ENCODE measurements around the gene ZNF524.

ZNF524 gene

DNA sequence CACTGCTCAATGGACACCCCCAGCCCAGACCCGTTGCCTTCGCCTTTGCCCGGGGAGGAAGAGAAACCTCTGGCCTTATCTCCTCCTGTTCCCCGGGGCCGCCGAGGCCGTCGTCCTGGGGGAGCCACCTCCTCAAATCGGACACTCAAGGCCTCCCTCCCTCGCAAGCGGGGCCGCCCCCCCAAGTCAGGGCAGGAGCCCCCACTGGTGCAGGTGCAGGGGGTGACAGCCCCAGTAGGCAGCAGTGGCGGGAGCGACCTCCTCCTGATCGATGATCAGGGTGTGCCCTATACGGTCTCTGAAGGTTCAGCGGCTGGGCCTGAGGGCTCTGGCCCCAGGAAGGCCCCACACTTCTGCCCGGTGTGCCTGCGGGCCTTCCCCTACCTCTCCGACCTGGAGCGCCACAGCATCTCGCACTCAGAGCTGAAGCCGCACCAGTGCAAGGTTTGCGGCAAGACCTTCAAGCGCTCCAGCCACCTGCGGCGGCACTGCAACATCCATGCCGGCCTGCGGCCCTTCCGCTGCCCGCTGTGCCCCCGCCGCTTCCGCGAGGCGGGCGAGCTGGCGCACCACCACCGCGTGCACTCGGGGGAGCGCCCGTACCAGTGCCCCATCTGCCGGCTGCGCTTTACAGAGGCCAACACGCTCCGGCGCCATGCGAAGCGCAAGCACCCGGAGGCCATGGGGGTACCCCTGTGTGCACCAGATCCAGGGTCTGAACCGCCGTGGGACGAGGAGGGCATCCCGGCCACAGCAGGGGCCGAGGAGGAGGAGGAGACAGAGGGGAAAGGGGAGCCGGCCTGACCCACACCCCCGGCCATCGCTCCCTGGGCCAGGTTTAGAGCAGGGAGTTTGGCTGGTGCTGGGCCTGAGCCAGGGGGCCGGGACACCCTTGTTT lies 2.3 kb downstream of the ZNF524 start:
- DNase-seq (ENCODE audit: low read depth): no peak

DNA sequence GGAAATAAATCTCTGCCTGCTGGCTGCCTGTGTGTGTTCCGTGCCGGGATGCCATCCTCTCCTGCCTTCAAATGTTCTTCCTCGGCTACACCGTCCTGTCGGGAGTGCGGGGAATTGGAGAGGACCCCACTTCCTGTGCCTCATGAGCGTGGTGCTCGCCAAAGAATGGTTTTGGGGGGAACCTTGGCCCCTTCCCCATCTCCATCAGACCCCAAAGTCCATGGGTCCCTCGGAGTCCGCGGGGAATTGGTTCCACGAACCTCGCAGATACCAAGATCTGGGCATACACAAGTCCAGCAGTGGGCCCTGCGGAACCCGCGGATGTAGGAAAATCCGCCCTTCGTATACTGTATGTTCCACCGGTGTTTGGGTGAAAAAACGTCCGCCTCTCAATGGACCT lies 3.0 kb downstream of the ZNF524 start:
- no peak for DNase-seq (ENCODE audit: low read depth)

DNA sequence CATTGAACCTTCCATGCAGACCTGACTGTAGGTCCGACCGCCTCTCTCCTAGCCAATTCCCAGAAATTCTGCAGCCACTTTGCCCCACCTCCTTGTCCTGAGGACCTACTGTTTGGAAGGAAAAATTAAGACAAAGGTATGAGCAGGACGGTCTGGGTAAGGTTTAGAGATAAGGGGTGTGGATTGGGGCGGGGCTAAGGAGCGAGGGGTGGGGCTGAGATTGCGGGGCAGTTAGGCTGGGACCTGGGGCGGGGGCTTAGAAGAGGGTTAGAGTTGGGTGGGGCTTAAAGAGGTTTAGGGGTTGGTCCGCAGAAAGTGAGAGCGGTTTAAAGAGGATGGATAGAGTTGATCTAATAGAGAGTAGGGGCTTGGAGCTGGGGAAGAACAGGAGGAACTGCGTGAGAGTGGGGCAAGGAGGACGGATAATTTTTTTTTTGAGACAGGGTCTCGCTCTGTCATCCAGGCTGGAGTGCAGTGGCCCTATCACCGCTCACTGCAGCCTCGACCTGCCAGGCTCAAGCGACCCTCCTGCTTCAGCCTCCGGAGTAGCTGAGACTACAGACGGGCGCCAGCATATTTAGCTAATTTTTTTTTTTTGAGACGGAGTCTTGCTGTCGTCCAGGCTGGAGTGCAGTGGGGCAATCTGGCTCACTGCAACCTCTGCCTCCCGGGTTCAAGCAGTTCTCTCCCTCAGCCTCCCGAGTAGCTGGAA lies 3.6 kb downstream of the ZNF524 start:
- no peak for DNase-seq (ENCODE audit: low read depth)

DNA sequence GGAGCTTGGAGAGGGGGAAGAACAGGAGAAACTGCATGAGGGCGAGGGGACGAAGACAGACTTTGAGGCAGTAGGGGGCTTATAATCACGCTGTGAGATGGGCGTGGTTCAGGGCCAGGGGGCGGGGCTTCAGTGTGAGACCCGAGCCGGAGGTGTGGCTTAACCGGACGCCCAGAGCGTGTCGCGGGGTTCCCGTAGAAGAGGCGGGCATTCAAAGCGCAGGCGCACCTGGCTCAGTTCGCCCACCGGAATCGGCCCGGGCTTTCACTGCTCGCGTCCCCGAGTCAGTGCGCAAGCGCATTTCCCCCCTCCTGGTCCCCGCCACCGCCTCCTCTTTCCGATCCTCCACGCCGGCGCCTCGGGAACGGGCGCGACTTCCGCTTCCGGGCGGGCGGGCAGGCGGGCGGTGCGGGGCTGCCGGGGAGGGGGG lies 5.1 kb downstream of the ZNF524 start:
- DNase-seq (ENCODE audit: low read depth): peak; percentile 98

DNA sequence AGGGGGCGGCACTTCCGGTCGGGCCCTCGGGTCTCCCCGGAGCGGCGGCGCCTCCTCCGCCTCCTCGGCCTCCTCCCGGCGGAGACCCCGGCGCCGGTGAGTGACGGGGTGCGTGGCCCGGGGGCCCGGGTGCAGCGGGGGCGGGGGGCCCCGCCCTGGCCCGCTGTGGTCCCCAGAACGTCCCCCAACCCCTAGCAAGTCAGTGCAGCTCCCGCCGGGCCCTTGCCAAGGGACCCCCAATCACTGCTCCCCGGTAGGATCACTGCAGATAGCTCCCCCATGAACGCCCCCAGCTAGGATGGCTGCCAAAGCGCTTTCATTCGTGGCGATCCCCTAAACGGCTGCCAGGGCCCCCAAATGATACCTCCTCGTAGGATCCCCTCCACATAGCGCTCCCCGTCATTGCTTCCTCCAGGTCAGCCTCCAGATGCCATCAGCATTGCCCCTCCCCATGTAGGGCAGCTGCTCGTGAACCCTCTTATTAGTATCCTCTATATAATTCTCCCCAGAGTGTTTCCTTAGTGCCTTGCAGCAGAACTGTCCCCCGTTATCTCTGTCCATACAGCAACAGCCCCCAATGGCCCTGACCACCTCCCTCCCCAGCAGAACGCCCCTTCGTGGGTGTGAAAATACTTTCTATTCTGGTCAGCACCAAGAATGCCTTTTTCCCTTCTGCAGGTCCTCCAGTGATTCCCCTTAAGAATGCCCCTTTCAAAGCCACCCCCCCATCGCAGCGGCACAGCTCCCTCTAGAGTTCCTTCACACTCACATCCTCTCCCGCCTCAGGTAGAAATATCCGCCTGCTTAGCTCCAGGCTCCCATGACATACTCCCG lies 5.8 kb downstream of the ZNF524 start, which contains the start of gene ZNF865:
TSS of gene ZNF865 (plus strand) at position 11 of the 834 bp plus-strand sequence. CDS start 7,972 bp downstream, outside the sequence.
- peak; percentile 88 for DNase-seq (ENCODE audit: low read depth)

DNA sequence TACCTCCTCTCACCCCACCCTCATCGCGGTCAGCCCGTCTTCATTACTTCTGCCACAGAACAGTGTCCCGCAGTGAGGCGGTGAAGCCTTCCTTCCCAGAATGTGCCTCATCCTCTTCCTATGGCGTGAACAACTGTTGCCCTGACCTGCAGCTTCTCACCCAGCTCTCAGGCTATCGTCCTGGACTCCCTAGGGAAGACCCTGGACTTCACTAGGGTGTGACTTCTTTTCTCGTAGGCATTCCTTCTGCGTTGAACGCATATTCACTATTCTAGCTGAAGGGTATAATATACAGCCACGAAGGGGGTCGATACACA lies 6.3 kb downstream of the ZNF524 start:
- DNase-seq (ENCODE audit: low read depth): no peak

DNA sequence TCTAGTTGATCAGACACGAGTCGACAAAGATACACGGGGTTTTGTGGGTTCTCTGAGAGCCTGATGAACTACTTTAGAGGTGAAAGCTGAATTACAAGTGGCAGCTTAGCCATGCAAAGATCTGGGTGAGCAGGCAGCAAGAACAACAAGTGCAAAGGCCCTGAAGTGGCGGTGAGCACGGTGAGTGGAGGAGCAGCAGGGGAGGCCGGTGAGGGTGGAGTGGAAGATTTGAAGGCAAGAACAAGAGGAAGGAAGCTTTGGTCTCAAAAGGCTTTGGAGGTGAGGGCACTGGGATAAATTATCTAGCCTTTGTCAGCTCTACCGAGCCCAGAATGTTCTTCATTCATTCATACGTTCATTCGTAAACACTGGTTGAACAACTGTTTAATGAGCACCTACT lies 6.7 kb downstream of the ZNF524 start:
- DNase-seq (ENCODE audit: low read depth): no peak

DNA sequence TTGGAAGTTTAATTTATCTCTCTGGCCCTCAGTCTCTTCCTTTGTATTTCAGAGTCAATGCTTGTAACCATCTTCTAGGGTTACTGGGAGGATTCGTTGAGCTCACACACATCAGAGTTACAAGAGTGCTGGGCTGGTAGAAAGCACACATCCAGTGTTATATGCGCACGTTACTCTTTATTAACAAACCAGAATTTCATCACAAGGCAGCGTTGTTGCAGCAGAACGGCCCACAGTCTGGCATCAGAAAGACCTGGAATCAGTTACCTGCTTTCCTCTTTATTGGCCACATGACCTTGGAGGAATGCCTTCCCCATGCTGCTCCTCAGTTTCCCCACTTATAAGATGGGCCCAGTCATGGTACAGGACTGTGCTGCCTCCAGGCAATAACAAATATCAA lies 9.2 kb downstream of the ZNF524 start:
- DNase-seq (ENCODE audit: low read depth): no peak

DNA sequence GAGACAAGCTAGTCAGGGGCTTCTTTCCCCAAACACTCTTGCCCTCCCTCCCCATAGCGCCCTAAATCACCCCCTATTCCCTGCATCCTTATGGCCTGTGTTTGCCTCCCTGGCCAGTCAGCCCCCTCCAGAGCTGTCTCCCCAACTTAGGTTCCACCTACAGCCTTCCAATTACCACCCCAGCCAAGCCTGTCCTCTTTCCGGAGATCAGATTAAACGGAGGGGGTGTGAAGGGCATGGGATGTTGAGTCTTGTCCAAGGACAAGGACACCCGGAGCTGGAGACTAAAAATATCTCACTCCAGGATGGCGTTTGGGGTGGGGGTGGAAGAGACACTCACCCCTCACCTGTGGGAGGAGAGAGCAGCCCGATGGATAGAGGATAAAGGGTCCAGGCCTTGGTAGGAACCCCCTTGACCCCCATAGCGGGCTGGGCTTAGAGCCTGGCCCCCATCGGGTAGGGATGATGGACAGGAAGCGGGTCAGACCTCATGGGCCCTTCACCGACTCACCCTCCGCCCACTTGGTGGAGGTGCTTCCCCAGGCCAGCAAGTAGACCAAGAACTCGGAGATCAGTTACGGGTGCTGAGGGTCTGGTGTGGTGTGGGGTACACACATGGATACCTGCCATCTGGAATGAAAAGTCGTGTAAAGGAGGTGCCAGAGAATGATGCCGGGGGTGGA lies 11.4 kb downstream of the ZNF524 start:
- no peak for DNase-seq (ENCODE audit: low read depth)

DNA sequence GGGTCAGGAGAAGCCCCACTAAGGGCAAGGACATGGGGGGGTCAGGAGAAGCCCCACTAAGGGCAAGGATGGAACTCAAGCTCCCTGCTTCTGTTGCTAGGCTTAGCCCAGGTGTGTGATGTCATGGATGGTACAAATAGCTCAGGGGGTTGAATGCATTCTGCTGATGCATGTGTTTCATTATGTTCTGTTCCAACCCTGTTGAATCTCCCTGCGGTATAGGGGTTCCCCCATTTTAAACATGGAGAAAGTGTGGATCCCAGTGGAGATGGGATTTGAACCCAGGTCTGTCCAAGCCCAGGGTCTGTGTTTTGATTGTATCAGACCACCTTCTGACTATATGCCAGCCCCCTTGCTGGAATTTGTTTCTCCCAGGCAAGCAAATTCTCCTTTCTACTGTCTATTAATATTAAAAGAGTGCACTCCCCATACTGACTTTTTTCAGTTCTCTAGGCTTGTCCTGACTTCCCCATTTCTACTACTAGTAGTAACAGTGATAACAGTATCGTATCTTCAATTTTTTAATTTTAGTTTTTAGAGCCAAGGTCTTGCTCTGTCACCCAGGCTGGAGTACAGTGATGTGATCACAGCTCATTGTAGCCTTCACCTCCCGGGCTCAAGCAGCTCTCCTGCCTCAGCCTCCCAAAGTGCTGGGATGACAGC lies 12.0 kb downstream of the ZNF524 start:
- DNase-seq (ENCODE audit: low read depth): no peak

DNA sequence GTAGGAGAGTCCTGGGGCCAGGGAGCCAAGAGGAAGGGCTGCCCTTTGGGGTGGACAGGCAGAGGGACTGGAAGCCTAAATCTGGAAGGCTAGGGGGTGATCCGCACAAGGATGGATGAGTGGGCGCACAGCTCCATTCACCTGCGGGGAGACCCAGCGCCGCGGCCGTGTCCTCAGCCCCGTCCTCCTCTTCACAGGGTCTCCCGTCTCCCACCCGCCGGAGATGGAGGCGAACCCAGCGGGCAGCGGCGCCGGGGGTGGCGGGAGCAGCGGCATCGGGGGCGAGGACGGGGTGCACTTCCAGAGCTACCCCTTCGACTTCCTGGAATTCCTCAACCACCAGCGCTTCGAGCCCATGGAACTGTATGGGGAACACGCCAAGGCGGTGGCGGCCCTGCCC lies 13.3 kb downstream of the ZNF524 start:
- DNase-seq (ENCODE audit: low read depth): no peak

DNA sequence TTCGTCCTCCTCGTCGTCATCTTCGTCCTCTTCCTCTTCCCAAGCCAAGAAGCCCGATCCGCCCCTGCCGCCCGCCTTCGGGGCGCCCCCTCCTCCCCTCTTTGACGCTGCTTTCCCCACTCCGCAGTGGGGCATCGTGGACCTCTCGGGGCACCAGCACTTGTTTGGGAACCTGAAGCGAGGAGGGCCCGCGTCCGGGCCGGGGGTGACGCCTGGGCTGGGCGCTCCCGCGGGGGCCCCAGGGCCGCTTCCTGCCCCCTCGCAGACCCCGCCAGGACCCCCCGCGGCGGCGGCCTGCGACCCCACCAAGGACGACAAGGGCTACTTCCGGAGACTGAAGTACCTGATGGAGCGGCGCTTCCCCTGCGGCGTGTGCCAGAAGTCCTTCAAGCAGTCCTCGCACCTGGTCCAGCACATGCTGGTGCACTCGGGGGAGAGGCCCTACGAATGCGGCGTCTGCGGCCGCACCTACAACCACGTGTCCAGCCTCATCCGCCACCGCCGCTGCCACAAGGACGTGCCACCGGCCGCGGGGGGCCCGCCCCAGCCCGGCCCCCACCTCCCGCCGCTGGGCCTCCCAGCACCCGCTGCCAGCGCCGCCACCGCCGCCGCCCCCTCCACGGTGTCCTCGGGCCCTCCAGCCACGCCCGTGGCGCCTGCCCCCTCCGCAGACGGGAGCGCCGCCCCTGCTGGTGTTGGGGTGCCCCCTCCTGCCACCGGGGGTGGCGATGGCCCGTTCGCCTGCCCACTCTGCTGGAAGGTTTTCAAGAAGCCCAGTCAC lies 14.0 kb downstream of the ZNF524 start:
- DNase-seq (ENCODE audit: low read depth): no peak

DNA sequence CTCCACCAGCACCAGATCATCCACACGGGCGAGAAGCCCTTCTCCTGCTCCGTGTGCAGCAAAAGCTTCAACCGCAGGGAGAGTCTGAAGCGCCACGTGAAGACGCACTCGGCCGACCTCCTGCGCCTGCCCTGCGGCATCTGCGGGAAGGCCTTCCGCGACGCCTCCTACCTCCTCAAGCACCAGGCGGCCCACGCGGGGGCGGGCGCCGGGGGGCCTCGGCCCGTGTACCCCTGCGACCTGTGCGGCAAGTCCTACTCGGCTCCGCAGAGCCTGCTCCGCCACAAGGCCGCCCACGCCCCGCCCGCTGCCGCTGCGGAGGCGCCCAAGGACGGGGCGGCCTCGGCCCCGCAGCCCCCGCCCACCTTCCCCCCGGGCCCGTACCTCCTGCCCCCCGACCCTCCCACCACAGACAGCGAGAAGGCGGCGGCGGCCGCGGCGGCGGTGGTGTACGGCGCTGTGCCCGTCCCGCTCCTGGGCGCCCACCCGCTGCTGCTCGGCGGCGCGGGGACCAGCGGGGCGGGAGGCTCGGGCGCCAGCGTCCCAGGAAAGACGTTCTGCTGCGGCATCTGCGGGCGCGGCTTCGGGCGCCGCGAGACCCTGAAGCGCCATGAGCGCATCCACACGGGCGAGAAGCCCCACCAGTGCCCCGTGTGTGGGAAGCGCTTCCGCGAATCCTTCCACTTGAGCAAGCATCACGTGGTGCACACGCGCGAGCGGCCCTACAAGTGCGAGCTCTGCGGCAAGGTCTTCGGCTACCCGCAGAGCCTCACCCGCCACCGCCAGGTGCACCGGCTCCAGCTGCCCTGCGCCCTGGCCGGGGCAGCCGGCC lies 14.8 kb downstream of the ZNF524 start:
- DNase-seq (ENCODE audit: low read depth): no peak

DNA sequence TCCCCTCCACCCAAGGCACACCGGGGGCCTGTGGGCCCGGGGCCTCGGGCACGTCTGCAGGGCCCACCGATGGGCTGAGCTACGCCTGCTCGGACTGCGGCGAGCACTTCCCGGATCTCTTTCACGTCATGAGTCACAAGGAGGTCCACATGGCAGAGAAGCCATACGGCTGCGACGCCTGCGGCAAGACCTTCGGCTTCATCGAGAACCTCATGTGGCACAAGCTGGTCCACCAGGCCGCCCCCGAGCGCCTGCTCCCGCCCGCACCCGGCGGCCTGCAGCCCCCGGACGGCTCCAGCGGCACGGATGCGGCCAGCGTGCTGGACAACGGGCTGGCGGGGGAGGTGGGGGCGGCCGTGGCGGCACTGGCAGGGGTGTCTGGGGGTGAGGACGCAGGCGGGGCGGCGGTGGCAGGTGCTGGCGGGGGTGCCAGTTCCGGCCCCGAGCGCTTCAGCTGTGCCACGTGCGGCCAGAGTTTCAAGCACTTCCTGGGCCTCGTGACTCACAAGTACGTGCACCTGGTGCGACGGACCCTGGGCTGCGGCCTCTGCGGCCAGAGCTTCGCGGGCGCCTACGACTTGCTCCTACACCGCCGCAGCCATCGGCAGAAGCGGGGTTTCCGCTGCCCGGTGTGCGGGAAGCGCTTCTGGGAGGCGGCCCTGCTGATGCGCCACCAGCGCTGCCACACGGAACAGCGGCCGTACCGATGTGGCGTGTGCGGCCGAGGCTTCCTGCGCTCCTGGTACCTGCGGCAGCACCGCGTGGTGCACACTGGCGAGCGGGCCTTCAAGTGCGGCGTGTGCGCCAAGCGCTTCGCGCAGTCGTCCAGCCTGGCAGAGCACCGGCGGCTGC lies 15.7 kb downstream of the ZNF524 start:
- no peak for DNase-seq (ENCODE audit: low read depth)

DNA sequence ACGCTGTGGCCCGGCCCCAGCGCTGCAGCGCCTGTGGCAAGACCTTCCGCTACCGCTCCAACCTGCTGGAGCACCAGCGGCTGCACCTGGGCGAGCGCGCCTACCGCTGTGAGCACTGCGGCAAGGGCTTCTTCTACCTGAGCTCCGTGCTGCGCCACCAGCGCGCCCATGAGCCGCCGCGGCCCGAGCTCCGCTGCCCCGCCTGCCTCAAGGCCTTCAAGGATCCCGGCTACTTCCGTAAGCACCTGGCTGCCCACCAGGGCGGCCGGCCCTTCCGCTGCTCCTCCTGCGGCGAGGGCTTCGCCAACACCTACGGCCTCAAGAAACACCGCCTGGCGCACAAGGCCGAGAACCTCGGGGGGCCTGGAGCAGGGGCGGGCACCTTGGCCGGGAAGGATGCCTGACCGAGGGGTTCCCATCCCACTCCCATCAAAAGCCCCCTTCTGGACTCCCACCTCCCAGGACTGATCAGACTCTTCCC lies 16.3 kb downstream of the ZNF524 start:
- DNase-seq (ENCODE audit: low read depth): no peak

DNA sequence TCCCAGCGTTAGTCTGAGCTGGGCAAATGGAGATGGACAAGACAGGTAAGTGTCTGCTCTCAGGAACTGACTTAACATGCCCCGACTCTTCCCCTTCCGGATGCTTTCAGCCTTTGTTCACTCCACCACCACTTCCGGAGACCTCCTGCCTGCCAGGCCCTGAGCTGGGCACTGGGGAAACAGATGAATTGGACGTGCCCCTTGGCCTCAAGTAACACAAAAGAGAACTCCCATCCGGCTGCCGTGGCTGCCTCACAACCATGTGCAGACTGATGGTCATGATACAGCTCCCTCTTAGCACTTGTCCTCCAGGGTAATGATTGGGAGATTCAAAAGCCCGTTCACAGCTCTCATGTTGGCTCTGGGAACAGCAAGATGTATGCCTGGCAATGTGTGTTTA lies 17.3 kb downstream of the ZNF524 start:
- DNase-seq (ENCODE audit: low read depth): no peak

DNA sequence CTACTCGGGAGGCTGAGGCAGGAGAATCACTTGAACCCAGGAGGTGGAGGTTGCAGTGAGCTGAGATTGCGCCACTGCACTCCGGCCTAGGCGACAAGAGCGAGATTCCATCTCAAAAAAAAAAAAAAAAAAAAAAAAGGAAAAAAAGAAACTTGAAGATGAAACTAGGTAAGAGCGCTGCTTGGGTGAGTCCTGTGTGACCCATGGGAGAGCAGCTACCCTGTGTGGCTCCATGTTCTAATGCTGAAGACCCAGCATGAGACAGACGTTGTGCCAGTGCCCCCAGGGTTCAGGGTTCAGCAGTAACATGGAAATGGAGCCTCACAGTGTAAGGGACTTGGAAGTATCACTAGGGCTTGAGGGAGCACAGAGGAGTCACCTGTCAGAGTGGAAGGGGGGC lies 18.3 kb downstream of the ZNF524 start:
- no peak for DNase-seq (ENCODE audit: low read depth)

DNA sequence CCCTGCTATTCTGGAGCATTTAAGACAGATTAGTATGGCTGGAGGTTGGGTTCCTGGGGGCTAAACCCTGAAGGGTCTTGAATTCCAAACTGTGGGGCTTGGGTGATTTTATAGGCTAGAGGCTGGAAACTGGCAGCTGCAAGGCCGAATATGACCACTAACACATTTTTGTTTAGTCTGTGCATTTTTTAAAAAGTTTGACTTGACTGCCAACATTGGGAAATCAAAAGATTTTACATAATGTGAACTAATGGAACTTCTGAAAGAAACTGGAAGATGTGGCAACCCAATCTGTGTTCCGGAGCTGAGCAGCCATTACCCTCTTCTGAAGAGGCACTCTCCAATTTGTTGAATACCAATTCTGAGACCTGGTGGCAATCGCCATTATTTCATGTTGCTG lies 19.2 kb downstream of the ZNF524 start:
- peak; percentile 39 for DNase-seq (ENCODE audit: low read depth)
